K562 (cell line): Measurements from ENCODE around the gene BTBD1. TPM values are rescaled to one million over a fixed set of nuclear protein-coding genes. Genes with fewer than 3 reads are reported as not detected.

ENCODE experiments used
- FOXJ2 ChIP-seq: fragments of 200-800 bp; sonication (Bioruptor generic); IDR thresholded peaks from 2 replicates; pipeline ENCODE4 v1.6.1; 2016; ENCODE audit warnings: missing genetic modification characterization, missing compliant biosample characterization
- GABPA ChIP-seq: fragments of 200-800 bp; sonication (Bioruptor generic); conservative IDR thresholded peaks from 2 replicates; pipeline ENCODE4 v1.6.1; 2016; ENCODE audit warnings: low read depth, missing genetic modification characterization, missing compliant biosample characterization
- ILK ChIP-seq: fragments of 450-650 bp; IDR thresholded peaks from 2 replicates; pipeline ENCODE4 v1.6.1; 2016; ENCODE audit warnings: missing genetic modification characterization, low read depth, mild to moderate bottlenecking, missing compliant biosample characterization, moderate library complexity, borderline replicate concordance
- REST ChIP-seq, 2 experiments: fragments of 450-650 bp; formaldehyde crosslinking in 1 of 2; IDR thresholded peaks; 2 replicates each; pipeline versions ENCODE4 v1.4.0 to v1.6.1; 2014 to 2020; ENCODE audit warnings: mild to moderate bottlenecking in 2 of 2, borderline replicate concordance in 1 of 2, low read depth in 1 of 2
- SRSF7 ChIP-seq: fragments of 200-400 bp; formaldehyde crosslinking; optimal IDR thresholded peaks from 2 replicates; pipeline ENCODE3; 2017; ENCODE audit warnings: mild to moderate bottlenecking, low read depth, low read length
- ZNF197 ChIP-seq: fragments of 200-800 bp; sonication (Bioruptor generic); IDR thresholded peaks from 2 replicates; pipeline ENCODE4 v1.6.1; 2016; ENCODE audit warnings: low read depth, missing genetic modification characterization, missing compliant biosample characterization
- ZNF518B ChIP-seq: fragments of 250-450 bp; sonication (Bioruptor Pico); IDR thresholded peaks from 2 replicates; pipeline ENCODE4 v1.5.0; 2021; ENCODE audit warnings: mild to moderate bottlenecking, moderate library complexity
- polyA plus RNA-seq, 8 experiments: library from polyadenylated mRNA; depleted of rRNA in 4 of 8; stranded (reverse) in 5 of 8; unstranded in 3 of 8; fragments of >200 nt; fragmentation: Nextera tagmentation in 2 of 8; fragmentation: Illumina TruSeq in 1 of 8; extraction: Ambion mirVana in 2 of 8; extraction: Trizol in 1 of 8; gene quantifications; 2 replicates each; pipeline versions ENCODE4 v1.2.1 to v1.2.3, GENCODE V29; 2011 to 2014; ENCODE audit warnings: inconsistent platforms in 1 of 8, missing spikeins in 1 of 8
- total RNA-seq, 7 experiments: library from RNA; depleted of rRNA in 6 of 7; stranded (reverse); fragments of >200 nt in 6 of 7; fragmentation: Illumina TruSeq in 2 of 7; extraction: Trizol in 2 of 7; gene quantifications; 2 replicates each; pipeline versions ENCODE4 v1.2.1 to v1.2.3, GENCODE V29; 2011 to 2021; ENCODE audit warnings: low replicate concordance in 1 of 7
- TF ChIP-seq, protein P1 (sequence below): fragments of 250-450 bp; sonication (Bioruptor Pico); IDR thresholded peaks from 2 replicates; pipeline ENCODE4 v1.4.0; 2020

The BTBD1 gene
- total and polyA plus RNA-seq, 9 of the 15 experiments (the other 6 are each of a cell fraction or from before 2014, with no cell fraction given) = 19.4 to 106 (median 90.4) TPM

GRCh38 chr15:83115831-83116565, 48.9 kb upstream of the BTBD1 start (continued):
- TF ChIP-seq REST (IDR thresholded peaks at IDR 0.05; ENCODE audit: borderline replicate concordance) (no peak), REST (CRISPR knock-in tag; IDR thresholded peaks at IDR 0.05; ENCODE audit: low read depth) (no peak), GABPA (tag) (no peak), SRSF7 (no peak), FOXJ2 (tag) (no peak), ILK (tag) (no peak), ZNF518B (no peak), ZNF197 (no peak)
- TF ChIP-seq, protein P1, sequence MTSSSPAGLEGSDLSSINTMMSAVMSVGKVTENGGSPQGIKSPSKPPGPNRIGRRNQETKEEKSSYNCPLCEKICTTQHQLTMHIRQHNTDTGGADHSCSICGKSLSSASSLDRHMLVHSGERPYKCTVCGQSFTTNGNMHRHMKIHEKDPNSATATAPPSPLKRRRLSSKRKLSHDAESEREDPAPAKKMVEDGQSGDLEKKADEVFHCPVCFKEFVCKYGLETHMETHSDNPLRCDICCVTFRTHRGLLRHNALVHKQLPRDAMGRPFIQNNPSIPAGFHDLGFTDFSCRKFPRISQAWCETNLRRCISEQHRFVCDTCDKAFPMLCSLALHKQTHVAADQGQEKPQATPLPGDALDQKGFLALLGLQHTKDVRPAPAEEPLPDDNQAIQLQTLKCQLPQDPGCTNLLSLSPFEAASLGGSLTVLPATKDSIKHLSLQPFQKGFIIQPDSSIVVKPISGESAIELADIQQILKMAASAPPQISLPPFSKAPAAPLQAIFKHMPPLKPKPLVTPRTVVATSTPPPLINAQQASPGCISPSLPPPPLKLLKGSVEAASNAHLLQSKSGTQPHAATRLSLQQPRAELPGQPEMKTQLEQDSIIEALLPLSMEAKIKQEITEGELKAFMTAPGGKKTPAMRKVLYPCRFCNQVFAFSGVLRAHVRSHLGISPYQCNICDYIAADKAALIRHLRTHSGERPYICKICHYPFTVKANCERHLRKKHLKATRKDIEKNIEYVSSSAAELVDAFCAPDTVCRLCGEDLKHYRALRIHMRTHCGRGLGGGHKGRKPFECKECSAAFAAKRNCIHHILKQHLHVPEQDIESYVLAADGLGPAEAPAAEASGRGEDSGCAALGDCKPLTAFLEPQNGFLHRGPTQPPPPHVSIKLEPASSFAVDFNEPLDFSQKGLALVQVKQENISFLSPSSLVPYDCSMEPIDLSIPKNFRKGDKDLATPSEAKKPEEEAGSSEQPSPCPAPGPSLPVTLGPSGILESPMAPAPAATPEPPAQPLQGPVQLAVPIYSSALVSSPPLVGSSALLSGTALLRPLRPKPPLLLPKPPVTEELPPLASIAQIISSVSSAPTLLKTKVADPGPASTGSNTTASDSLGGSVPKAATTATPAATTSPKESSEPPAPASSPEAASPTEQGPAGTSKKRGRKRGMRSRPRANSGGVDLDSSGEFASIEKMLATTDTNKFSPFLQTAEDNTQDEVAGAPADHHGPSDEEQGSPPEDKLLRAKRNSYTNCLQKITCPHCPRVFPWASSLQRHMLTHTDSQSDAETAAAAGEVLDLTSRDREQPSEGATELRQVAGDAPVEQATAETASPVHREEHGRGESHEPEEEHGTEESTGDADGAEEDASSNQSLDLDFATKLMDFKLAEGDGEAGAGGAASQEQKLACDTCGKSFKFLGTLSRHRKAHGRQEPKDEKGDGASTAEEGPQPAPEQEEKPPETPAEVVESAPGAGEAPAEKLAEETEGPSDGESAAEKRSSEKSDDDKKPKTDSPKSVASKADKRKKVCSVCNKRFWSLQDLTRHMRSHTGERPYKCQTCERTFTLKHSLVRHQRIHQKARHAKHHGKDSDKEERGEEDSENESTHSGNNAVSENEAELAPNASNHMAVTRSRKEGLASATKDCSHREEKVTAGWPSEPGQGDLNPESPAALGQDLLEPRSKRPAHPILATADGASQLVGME (CRISPR knock-in tag) = no peak
